AG04449 (cell line): Measurements from ENCODE around the gene LUC7L3.
"Not testable (repeated sequence)": the region's sequence is repeated elsewhere in the genome, so short reads cannot be mapped to it uniquely, and the experiment has no call there.

Experiments
- CTCF ChIA-PET: fragments of 350-600 bp; formaldehyde crosslinking; extraction: SDS; loops from one replicate; lab custom pipeline; 2021; ENCODE audit warnings: antibody characterized with exemption; lab: Yijun Ruan, JAX
- POLR2A ChIA-PET: fragments of 400-600, 350-600 bp; formaldehyde crosslinking; extraction: SDS; loops from one replicate; lab custom pipeline; 2020; ENCODE audit warnings: antibody characterized with exemption, inconsistent platforms; lab: Yijun Ruan, JAX
- DNase-seq: peaks from one replicate; pipeline ENCODE4 v3.0.0-alpha.2; 2010; ENCODE audit warnings: low read depth, low spot score
- H3K4me3 ChIP-seq: 2 replicates; pipeline ENCODE4 v1.5.1; 2011; ENCODE audit warnings: low read depth, mild to moderate bottlenecking, control low read depth, low read length
- TF ChIP-seq, protein P1 (sequence below): IDR thresholded peaks from one replicate; pipeline ENCODE4 v1.5.1; 2011; ENCODE audit warnings: mild to moderate bottlenecking, moderate library complexity, low read length, control low read depth, inconsistent platforms; ENCODE audit not compliant: insufficient read depth; ENCODE audit errors: missing control alignments

The LUC7L3 gene

DNA sequence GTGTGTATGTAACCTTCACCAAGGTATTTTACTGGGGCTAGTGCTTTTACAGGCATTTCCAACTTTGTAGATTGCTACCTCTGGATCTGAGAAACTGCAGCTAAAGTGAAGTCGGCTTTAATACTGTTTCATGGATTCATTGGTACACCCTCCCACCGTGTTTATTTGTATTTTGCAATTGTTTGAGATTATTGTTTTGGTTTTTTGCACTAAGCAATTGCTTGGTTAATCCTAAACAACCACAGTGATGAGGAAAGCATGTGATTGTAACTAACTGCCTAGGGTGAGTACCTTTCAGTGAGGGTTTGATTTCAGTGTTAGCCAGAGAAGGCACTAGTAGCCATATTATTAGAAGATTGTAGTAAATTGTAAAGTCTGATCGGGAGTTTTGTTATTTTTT is 3.3 kb downstream of the LUC7L3 start:
- CTCF ChIA-PET: interaction anchor here (1.6 to 4.0 kb wide), 2 partner anchors 121 to 172 kb away, joined by 4 to 13 read pairs; no protein-coding TSS in a partner anchor
- DNase-seq: no peak
- POLR2A ChIA-PET: no interaction called here
- TF ChIP-seq, protein P1, sequence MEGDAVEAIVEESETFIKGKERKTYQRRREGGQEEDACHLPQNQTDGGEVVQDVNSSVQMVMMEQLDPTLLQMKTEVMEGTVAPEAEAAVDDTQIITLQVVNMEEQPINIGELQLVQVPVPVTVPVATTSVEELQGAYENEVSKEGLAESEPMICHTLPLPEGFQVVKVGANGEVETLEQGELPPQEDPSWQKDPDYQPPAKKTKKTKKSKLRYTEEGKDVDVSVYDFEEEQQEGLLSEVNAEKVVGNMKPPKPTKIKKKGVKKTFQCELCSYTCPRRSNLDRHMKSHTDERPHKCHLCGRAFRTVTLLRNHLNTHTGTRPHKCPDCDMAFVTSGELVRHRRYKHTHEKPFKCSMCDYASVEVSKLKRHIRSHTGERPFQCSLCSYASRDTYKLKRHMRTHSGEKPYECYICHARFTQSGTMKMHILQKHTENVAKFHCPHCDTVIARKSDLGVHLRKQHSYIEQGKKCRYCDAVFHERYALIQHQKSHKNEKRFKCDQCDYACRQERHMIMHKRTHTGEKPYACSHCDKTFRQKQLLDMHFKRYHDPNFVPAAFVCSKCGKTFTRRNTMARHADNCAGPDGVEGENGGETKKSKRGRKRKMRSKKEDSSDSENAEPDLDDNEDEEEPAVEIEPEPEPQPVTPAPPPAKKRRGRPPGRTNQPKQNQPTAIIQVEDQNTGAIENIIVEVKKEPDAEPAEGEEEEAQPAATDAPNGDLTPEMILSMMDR: no peak
- H3K4me3 ChIP-seq: no peak overlapping the region

GRCh38 chr17:50724622-50725021 is 5.2 kb downstream of the LUC7L3 start:
- DNase-seq, POLR2A ChIA-PET, H3K4me3 ChIP-seq: not testable (repeated sequence)
- CTCF ChIA-PET: interaction anchor here (1.2 to 4.0 kb wide), 2 partner anchors 29 to 174 kb away, joined by 4 to 13 read pairs; no protein-coding TSS in a partner anchor

GRCh38 chr17:50725769-50726655 is 6.6 kb downstream of the LUC7L3 start:
- H3K4me3 ChIP-seq: no peak overlapping the region
- ChIA-PET POLR2A (no interaction called here), CTCF (interaction anchor here (1.6 to 4.0 kb wide), 2 partner anchors 57 to 176 kb away, joined by 4 to 13 read pairs; no protein-coding TSS in a partner anchor)
- TF ChIP-seq, protein P1: no peak
- DNase-seq: no peak

- TF ChIP-seq, protein P1: no peak
- no peak overlapping the region for H3K4me3 ChIP-seq
- POLR2A ChIA-PET: no interaction called here
- DNase-seq: no peak
- CTCF ChIA-PET: interaction anchor here (0.6 to 1.1 kb wide), 3 partner anchors 32 to 97 kb away, joined by 3 read pairs; no protein-coding TSS in a partner anchor
These were observed 8.7 kb downstream of the LUC7L3 start for GRCh38 chr17:50728112-50728429.

GRCh38 chr17:50728881-50729765 is 9.7 kb downstream of the LUC7L3 start:
- TF ChIP-seq, protein P1: no peak
- DNase-seq: no peak
- no peak overlapping the region for H3K4me3 ChIP-seq
- POLR2A ChIA-PET: no interaction called here
- CTCF ChIA-PET: interaction anchor here (0.6 to 1.7 kb wide), 3 partner anchors 54 to 131 kb away, joined by 3 to 4 read pairs (median 3); no protein-coding TSS in a partner anchor

- no peak for DNase-seq
- no peak overlapping the region for H3K4me3 ChIP-seq
- ChIA-PET POLR2A (no interaction called here), CTCF (interaction anchor here (1.1 to 1.5 kb wide), 2 partner anchors 11 to 181 kb away, joined by 5 to 6 read pairs; no protein-coding TSS in a partner anchor)
- TF ChIP-seq, protein P1: no peak
These were observed 12.4 kb downstream of the LUC7L3 start for GRCh38 chr17:50731575-50732460.
